Head of caudate nucleus (tissue), 42 donors: Measurements from ENCODE around the gene APOL6.
"Not testable (repeated sequence)": the region's sequence is repeated elsewhere in the genome, so short reads cannot be mapped to it uniquely, and the experiment has no call there.

Experiments used
- DNase-seq, 42 donors: peaks; one replicate each; pipeline versions ENCODE4 v3.0.0 to v3.0.0-alpha.2; 2020 to 2021; ENCODE audit warnings: mixed read lengths in 7 of 42
- intact Hi-C: fragments of 100-400 bp; cut with DNase I; formaldehyde crosslinking; loops from one replicate; pipeline ENCODE4 v1.15.0; 2022

Gene APOL6

GRCh38 chr22:35690001-35690400 is 41.8 kb downstream of the APOL6 start:
- DNase-seq, result no peak
- intact Hi-C loops, result no loop called here

GRCh38 chr22:35695202-35695601 is 47.0 kb downstream of the APOL6 start:
- DNase-seq, result no peak
- intact Hi-C loops, result no loop called here

- intact Hi-C loops, result no loop called here
- DNase-seq, result no peak
Observed at GRCh38 chr22:35697142-35697541, 48.9 kb downstream of the APOL6 start.

DNA sequence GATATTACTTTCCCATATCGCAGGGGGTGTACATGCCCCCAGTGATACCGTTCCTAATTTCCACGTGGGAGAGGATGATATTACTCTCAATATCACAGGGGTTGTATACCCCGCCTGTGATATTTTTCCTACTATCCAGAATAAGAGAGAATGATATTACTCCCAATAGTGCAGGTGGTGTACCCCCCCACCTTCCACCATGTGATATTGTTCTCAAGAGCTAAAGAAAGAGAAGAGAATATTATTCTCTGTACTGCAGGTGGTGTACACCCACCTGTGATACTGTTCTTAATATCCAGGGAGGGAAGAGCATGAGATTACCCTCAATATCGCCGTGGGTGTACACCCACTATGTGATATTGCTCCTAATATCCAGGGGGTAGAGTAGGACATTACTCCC is 51.6 kb downstream of the APOL6 start:
- DNase-seq, result peak in 4 of 42 donors; percentile 4 to 50 (median 32)
- intact Hi-C loops, result not testable (repeated sequence)

DNA sequence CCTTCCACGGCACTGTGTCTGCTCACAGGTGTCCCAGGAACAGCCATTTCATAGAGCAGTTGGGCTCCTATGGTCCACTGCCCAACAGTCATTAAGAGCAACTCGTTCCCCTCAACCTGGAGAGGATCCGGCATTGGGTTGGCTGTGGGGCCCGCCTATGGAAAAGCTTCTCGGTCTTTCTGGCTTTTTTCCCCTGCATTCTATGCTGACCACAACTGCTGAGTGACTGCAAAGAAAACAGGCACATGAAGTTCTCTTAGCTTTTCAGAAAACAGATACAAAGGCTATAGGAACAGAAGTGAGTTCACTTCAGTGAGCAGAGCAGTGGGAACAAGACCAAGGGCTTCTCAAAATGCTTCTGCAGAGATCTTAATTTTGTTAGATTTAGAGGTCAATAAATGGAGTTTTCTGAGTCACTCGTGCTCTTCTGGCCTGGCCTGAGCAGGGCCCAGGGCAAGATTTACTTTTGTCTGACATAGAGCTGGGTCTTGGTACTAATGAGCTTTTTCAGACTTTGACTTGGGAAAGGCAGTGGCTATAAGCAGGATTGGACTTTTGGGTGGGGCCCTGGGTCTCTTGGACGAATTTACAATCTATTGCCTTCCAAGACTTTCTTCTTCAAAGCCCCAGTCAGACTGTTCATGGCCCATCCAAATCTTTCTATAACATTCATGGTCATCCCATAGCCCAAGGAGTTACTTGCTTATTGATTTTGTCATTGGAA is 55.8 kb downstream of the APOL6 start:
- intact Hi-C loops, result no loop called here
- DNase-seq, result no peak

- intact Hi-C loops, result no loop called here
- DNase-seq, result peak in 1 of 42 donors; percentile 21
Observed at GRCh38 chr22:35705141-35705540, 56.9 kb downstream of the APOL6 start.

DNA sequence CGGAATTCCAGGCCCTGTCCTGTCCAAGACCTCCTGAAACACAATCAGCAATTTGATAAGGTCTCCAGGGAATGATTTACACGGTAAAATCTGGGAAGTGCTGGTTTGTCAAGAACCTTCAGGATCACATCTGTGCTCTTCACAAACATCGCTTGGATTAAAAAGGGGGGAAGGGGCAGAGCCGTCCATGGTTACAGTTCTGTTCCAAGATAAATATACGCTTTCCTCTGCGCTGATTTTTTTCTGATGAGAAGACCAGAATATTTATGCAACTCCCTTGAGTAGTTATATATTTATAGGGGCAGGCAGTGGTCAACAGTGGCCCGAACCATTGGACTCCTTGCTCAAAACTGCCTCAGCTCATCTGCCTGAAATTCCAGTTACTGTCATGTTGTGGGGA is 60.2 kb downstream of the APOL6 start:
- intact Hi-C loops, result no loop called here
- DNase-seq, result no peak

DNA sequence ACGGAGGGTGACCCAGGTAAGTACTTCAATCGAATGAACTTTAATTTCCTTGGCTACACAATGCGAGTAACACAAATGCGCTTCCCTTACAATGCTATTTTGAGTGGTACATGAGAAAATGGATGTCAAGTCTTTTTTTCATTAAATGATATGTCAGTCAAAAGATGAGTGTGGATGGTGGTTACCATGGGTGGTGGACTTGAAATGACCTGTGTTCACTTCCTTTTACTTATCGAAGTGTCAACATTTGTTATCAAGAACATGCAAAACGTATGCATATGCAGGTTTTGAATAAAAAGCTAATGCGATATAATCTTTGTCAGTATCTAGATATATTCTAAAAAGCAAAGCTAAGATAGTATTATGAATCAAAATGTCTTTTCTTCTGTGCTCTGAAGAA is 60.7 kb downstream of the APOL6 start:
- intact Hi-C loops, result no loop called here
- DNase-seq, result no peak

DNA sequence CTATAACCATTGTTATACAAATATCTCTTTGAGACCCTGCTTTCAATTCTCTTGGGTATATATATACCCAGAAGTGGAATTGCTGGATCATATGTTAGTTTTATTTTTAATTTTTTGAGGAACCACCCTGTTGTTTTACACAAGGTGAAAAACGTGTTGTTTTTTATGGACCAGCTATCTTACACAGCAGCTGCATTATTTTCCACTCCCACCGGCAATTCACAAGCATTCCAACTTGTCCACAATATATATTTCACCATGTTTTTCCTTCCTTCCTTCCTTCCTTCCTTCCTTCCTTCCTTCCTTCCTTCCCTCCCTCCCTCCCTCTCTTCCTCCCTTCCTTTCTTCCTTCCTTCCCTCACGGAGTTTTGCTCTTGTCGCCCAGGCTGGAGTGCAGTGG is 63.1 kb downstream of the APOL6 start:
- no peak for DNase-seq
- intact Hi-C loops, result no loop called here

- no peak for DNase-seq
Observed at GRCh38 chr22:35712672-35713071, 64.4 kb downstream of the APOL6 start.

DNA sequence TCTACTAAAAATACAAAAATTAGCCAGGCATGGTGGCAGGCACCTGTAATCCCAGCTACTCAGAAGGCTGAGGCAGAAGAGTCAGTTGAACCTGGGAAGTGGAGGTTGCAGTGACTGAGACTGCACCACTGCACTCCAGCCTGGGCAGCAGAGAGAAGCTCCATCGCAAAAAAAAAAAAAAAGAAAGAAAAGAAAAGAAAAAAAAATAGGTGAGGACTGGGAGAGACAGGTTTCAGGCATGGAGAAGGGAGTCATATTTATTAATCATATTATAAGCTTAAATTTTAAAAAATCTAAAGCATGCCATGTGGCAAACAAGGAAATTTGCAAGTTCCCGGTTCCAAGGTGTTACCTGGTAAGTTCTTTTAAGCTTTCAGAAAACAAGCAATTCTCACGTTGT is 69.3 kb downstream of the APOL6 start, which contains the start of gene APOL5:
TSS of gene APOL5 (plus strand) at position 301 of the 400 bp plus-strand sequence. CDS start at position 301, 0 bp downstream.
- intact Hi-C loops, result no loop called here

More at GRCh38 chr22:35712672-35713071, 64.4 kb downstream of the APOL6 start:
- intact Hi-C loops, result no loop called here

More for the DNA sequence above, 69.3 kb downstream of the APOL6 start, which contains the start of gene APOL5:
- no peak for DNase-seq
